ENCODE measurements around the gene NSD1. TPM values are rescaled to one million over a fixed set of nuclear protein-coding genes. Genes with fewer than 3 reads are reported as not detected.

Gene NSD1
- total RNA-seq, 4 donors from 2014 or later = 24.0 to 39.5 (median 32.2) TPM

DNA sequence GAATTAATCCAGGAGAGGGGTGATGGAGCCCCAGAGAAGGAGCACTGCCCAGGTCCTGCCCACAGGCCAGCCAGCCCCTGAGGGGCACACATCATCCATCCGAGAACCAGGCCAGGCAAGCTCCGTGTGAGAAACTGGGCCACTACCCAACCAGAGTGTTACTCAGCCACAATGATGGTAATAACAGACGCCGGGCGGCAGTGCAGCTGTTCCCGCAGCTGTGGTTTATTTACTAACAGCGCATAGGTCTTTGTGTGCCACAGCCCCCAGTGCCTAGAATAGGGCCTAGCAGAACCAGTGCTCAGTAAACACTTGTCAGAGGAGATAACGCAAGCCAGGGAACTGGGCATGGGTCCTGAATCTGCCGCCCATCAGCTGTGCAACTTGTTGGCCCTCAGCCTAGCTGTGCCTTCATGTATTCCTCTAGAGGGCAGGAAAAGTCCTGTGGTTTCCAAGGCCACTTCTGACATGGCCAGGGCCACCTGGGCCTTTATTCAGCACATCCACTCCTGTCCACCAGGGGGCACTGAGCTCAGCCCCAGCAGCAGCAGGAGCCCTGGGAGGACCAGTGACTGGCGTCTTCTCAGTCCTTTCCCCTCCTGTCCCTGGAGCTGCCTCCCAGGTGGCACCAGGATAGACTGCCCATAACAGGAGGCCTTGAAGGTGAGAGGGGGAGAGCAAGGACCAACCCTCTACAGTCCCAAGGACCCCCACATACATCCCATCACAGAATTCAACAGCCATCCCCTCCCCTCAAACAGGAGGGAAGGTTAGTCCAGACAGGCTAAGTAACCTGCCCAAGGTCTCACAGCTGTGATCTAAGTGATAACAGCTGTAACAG is 176.0 kb downstream of the NSD1 start:
- peaks cover 5 to 45% (median 8%) of the 10 kb centered on the region in 3 donors for H3K36me3 ChIP-seq
- intact Hi-C loops (cut with DNase I) = loop anchor here (10.0 kb wide), 3 partner anchors 85 to 185 kb away; partner anchors contain the start of gene PDLIM7
- no peaks in the 10 kb centered on the region for H3K9me3 ChIP-seq
- peaks cover 41 to 81% (median 44%) of the 10 kb centered on the region in 3 donors for H3K4me1 ChIP-seq
- 38 to 39% methylated on average over 5 to 8 of the region's 10 CpGs for WGBS, 2 donors
- no peaks in the 10 kb centered on the region for H3K27me3 ChIP-seq
- TF ChIP-seq, protein P1, sequence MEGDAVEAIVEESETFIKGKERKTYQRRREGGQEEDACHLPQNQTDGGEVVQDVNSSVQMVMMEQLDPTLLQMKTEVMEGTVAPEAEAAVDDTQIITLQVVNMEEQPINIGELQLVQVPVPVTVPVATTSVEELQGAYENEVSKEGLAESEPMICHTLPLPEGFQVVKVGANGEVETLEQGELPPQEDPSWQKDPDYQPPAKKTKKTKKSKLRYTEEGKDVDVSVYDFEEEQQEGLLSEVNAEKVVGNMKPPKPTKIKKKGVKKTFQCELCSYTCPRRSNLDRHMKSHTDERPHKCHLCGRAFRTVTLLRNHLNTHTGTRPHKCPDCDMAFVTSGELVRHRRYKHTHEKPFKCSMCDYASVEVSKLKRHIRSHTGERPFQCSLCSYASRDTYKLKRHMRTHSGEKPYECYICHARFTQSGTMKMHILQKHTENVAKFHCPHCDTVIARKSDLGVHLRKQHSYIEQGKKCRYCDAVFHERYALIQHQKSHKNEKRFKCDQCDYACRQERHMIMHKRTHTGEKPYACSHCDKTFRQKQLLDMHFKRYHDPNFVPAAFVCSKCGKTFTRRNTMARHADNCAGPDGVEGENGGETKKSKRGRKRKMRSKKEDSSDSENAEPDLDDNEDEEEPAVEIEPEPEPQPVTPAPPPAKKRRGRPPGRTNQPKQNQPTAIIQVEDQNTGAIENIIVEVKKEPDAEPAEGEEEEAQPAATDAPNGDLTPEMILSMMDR (IDR thresholded peaks at IDR 0.05) = peak; percentile 74 to 95 (median 82)
- no peak for TF ChIP-seq POLR2A (IDR thresholded peaks at IDR 0.05)
- H3K4me3 ChIP-seq = no peak overlapping the region
- DNase-seq = no peak
- peak overlapping the region in 2 of 4 donors; percentile 7 to 13 for H3K27ac ChIP-seq

DNA sequence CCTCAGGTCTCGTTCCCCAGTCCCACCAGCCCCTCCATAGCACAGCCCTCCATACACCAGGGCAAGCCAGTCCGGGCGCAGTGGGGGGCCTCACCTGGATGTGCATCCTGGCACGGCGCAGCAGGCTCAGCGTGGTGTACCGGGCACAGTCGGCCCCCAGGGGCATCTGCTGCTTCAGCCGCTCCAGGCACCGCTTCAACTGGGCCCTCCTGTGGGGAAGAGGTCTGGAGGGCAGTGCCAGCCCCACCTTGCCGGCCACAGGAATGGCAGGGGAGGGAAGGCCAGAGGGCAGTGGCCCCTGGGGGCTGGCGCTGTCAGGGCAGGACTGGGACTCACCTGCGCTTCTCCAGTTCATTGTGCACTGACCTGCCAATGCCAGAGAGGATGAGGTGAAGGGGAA is 176.8 kb downstream of the NSD1 start:
- no peak for DNase-seq
- Histone ChIP-seq H3K27me3 (no peaks in the 10 kb centered on the region), H3K9me3 (no peaks in the 10 kb centered on the region), H3K27ac (peak overlapping the region in 2 of 4 donors; percentile 7 to 13), H3K36me3 (peaks cover 5 to 41% (median 8%) of the 10 kb centered on the region in 3 donors), H3K4me3 (peak overlapping the region in 1 of 4 donors; percentile 71), H3K4me1 (peaks cover 33 to 73% (median 36%) of the 10 kb centered on the region in 3 donors)
- intact Hi-C loops (cut with DNase I) = loop anchor here (10.0 kb wide), 3 partner anchors 84 to 184 kb away; partner anchors contain the start of gene PDLIM7
- WGBS, 2 donors = 93 to 100% methylated on average over 1 to 3 of the region's 13 CpGs
- TF ChIP-seq, protein P1 (IDR thresholded peaks at IDR 0.05) = no peak
- TF ChIP-seq POLR2A (IDR thresholded peaks at IDR 0.05) = no peak

DNA sequence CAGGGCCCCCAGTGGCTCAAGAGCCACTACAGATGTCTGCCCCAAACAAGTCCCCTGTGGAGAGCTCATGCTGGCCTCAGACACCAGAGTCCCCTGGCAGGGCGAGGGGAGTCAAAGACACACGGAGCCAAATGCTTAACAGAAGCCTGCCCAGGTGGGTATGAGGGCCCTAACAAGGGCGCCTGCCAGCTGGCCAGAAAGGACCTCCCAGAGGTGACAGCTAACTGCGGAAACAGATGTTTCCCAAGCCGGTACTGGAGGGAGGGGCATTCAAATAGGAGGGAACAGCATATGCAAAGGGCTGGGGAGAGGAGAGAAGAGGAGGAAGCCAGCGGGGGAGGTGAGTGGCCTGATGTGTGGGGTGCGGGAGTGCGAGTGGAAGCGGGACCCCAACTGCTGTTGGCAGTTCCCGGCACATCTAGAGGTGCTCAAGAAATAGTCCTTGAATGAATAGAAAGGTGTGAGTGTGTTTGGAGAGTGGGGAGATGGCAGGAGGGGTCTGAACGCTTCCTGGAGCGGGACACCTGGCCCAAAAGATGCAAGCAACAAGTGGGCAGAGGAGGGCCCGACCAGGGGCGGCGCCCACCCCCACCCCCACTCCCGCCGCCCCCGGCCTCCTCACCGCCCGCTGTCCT is 177.3 kb downstream of the NSD1 start:
- no peak for TF ChIP-seq POLR2A (IDR thresholded peaks at IDR 0.05)
- TF ChIP-seq, protein P1 (IDR thresholded peaks at IDR 0.05) = no peak
- 13 to 23% methylated on average over 11 to 12 of the region's 20 CpGs for WGBS, 2 donors
- Histone ChIP-seq H3K27me3 (no peaks in the 10 kb centered on the region), H3K36me3 (peaks cover 5 to 38% (median 8%) of the 10 kb centered on the region in 3 donors), H3K4me1 (peaks cover 28 to 68% (median 31%) of the 10 kb centered on the region in 3 donors), H3K27ac (peak overlapping the region; percentile 54 to 87 (median 70)), H3K4me3 (peak overlapping the region; percentile 40 to 71 (median 56)), H3K9me3 (no peaks in the 10 kb centered on the region)
- DNase-seq = no peak
- intact Hi-C loops (cut with DNase I) = loop anchor here (10.0 kb wide), 3 partner anchors 84 to 184 kb away; partner anchors contain the start of gene PDLIM7

DNA sequence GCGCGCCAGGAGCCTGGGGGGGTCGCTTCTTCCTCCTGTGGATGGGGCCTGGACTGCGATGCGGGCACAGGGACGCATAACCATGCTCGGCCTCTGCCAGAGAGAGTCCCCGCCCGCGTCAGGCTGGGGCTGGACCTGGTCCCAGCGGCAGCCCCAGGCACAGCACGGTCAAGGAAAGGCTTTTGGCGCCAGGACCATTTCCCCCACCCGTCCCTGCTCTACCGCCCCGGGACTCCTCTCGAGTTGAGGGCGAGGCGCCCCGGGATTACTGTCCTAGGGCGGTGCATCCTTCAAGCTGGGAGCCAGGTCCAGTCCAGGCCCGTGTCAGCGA is 177.8 kb downstream of the NSD1 start:
- H3K27ac ChIP-seq = peak overlapping the region; percentile 54 to 87 (median 70)
- H3K36me3 ChIP-seq = peaks cover 5 to 38% (median 8%) of the 10 kb centered on the region in 3 donors
- H3K27me3 ChIP-seq = no peaks in the 10 kb centered on the region
- peaks cover 28 to 63% (median 30%) of the 10 kb centered on the region in 3 donors for H3K4me1 ChIP-seq
- no peak for DNase-seq
- TF ChIP-seq POLR2A (IDR thresholded peaks at IDR 0.05) = no peak
- TF ChIP-seq, protein P1 (IDR thresholded peaks at IDR 0.05) = no peak
- H3K9me3 ChIP-seq = no peaks in the 10 kb centered on the region
- H3K4me3 ChIP-seq = peak overlapping the region; percentile 40 to 71 (median 56)
- WGBS, 2 donors = 0% methylated on average over 2 of the region's 23 CpGs; no CpG with 5 or more reads in 1 of the 2 donors
- intact Hi-C loops (cut with DNase I) = loop anchor here (10.0 kb wide), 3 partner anchors 83 to 183 kb away; partner anchors contain the start of gene PDLIM7

Measured in esophagus squamous epithelium (tissue), 5 donors.